ENCODE measurements around the gene PPT1.

PPT1 gene

DNA sequence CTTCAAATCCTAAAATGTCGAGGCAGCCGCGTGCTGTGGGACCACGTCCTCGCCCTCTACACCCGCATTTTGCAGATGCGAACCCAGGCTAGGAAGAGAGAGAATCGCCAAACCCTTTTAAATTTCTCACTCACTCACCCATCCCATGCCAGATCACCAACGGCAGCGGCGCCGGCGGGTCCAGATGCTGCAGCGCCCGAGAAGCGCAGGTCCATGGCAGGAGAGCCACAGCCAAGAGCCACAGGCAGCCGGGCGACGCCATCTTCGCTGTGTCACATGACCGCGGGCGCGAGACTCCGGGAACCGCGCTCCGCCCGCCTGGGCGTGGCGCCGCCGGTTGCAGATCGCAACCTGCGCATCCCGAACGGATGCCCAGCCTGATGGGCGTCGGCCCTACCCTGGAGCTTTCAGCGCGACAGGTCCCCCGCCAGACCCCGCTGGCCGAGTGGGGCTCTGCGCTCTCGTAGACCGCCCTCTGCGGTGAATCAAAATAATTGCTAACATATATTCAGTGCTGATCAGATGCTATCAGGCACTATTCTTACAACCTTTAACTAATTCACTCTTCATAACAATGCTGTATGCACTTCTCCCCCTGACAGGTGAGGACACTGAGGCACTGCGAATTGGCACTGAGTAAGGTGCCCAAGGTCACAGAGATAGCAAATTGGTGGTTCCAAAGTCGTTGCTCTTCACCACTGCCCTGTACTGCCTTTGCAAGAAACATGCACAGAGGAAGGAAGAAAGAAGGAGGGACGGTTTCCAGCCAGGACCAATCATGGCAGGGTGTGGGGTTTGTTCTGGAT is at the start of gene PPT1:
Gene PPT1 (minus strand): TSS at position 276 of the 806 bp plus-strand sequence. CDS start 14 bp downstream, at position 262.
- DNase-seq (ENCODE audit: low read depth): peak; percentile 69

DNA sequence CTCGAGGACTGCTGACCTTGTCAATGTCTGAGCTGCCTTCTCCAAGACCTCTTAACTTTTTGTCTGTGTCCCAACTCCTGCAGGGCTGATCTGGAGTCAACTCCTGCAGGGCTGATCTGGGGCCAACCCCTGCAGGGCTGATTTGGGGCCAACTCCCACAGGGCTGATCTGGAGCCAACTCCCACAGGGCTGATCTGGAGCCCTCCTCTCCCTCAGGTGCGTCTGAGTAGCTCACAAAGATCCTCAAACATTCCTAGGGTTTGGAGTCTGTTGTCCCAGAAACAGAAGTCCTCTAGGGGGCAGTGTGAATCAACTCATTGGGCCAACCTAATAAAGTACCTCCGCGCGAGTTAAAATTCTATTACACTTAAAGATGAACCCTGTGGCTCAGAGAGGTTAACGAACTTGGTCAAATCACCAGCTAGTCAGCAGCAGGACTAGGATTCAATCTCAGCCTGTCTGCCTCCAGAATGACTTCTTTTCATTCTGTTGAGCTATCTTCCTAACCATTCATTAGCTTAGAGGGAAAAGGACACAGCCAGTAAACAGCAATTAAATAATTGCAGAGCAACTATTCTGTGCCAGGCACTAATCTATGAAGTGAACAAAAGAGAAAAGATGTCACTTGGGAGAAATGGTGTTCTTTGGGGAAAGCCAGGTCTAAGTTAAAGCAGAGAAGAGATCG is 47.0 kb upstream of the PPT1 start:
- peak; percentile 9 for DNase-seq (ENCODE audit: low read depth)

DNA sequence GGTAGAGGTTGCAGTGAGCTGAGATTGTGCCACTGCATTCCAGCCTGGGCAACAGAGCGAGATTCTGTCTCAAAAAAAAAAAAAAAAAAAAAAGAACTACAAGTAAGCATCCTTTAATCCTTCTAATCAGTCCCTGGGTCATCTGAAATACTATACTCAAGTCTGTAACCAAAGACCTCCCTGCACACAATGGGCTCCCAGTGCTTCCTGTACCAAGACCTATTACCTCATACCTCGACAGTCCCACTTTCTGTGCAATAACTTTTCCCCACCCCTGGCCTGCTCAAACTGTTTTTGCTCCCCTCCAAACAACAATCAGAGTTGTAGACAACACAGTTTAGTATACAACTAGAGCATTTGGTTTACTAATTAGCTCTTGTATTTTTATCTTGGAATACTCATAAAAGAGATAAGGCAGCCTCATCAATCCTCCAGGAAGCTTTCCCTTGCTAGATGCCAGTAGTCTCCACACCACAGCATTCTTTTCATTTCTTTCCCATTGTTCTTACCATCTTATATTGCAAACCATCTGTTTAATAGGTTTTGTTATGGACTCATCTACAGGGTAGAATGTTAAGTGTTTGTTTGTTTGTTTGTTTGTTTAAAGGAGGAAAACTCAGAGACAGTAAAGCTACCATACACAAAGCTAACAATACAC is 45.0 kb upstream of the PPT1 start:
- DNase-seq (ENCODE audit: low read depth): no peak

DNA sequence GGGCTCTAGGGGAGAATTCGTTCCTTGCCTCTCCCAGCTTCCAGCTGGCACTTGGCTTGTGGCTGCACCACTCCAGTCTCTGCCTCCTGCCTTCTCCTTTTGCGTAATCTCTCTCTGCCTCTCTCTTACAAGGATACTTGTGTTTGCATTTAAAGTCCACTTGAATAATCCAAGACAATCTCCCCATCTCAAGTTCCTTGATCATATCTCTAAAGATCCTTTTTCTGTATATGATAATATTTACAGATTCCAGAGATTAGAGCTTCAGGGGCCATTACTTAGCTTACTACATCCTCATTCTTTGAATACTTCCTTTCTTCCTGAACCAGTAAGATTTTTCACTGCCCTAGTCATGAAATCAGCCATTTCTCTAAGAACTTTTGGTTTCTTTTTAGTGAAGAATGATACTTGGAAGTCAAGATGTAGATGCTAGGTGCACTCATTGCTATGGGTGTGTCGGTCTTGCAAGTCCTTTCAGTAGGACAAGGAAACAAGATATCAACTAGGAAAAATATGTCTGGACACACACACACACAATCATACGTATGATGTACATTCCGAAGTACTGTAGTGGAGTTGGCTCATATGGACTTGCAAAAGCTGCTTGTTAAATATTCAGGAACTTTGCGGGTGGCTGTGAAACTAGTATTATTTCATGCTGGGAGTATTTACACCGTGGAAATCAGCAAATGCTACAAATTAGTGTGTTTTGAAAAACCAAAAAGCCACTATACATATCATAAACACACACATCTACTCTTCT is 43.3 kb upstream of the PPT1 start:
- no peak for DNase-seq (ENCODE audit: low read depth)

DNA sequence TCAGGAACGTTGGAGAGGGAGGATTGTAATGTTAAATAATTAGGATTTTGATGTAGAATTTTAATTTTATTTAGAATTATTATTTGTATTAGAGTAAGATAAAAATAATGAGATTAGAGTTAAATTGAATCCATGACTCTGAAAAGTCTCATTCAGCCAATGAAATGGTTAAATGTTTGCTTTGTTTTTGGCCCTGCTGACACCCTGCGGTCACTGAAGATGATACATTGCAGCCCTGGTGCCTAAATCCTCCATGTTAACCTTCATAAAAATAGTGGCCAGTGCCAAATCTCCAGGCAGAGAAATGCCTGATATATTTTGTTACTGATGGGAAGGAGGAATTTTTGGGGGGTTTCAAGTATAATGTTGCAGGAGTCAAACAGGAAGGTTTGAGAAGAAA is 36.8 kb upstream of the PPT1 start:
- DNase-seq (ENCODE audit: low read depth): no peak

DNA sequence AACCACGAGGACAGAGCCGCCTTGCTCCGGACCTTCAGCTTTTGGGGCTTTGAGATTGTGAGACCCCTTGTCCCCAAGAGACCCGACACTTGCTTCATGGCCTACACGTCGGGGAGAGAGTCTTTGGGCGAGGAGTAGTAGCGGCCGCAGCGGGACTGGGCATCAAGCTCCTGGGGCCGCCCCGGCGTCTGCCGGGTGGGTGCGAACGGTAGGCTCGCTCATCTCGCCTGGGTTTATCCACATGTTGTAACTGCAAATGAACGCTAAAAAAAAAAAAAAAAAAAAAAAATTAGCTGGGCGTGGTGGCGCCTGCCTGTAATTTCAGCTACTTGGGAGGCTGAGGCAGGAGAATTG is 36.2 kb upstream of the PPT1 start:
- no peak for DNase-seq (ENCODE audit: low read depth)

DNA sequence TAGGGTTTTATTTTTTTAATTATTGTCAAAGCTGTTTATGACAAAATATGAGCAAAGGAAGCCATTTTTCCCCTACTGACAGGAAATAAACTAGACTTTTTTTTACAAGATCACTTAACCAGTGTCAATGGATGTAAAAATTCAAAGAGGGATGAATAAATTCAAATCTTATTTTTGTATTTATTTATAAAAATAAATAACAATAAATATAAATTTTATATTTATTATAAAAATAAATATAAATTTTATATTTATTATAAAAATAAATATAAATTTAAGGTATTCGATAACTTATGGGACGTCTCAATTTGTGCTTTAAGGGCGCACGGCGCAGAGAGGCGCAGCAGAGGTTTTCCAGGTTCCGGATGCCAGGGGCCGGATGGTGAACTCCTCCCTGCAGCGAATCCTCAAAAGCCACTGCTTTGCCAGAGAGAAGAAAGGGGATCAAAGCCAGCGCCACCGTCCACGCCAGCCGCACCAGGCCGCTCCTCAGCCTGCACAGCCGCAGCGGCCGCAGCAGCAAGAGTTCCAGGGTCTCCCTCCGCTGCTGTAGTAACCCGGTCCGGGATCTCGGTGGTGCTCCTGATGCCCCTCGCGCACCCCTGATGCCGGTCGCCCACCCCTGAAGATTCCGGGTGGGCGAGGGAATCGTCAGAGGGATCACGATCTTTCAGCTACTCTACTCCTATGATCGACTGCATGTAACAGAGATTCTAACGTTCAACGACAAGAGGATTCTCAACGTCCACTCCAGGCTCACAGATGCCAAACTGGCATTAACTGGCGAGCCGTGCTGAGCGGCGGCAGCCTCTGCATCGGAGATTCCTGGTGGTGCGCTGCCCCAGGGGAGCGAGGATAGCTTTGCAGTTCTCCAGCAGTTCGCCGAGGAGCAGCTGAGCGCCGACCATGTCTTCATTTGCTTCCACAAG is 35.6 kb upstream of the PPT1 start:
- no peak for DNase-seq (ENCODE audit: low read depth)

DNA sequence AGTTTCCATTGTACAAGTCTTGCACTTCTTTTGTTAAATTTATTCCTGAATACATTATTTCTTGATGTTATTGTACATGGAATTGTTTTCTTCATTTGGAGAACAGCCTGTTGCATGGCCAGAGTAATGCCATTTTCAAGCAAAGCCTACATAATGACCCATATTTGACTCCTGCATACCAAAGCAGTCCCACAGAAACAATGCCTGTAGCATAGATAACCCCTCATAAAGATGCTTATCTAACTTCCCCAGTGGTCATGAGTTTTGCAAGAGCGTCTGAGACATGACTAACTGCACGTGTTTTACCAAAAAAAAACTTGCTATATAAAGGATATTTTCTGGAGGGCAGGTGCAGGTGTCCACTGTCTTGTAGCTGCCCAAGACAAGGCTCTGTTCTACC is 33.8 kb upstream of the PPT1 start:
- DNase-seq (ENCODE audit: low read depth): no peak

DNA sequence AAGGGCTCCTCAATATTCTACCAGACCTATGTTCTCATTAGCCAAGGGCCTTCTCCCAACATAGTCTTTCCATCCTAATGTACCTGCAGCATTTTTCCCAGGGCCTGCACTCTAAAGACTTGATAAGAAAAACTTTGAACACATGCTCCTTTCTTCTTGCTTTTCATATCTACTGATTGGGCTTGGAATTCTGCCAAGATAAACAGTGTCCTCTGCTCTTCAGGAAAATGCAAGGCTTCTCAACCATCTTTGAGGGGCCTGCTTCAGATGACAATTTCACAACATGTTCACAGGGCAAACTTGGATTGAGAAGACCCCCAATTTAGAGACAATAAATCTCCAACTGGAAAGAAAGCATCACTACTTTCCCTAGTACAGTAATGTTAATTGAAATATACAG is 25.8 kb upstream of the PPT1 start:
- no peak for DNase-seq (ENCODE audit: low read depth)

DNA sequence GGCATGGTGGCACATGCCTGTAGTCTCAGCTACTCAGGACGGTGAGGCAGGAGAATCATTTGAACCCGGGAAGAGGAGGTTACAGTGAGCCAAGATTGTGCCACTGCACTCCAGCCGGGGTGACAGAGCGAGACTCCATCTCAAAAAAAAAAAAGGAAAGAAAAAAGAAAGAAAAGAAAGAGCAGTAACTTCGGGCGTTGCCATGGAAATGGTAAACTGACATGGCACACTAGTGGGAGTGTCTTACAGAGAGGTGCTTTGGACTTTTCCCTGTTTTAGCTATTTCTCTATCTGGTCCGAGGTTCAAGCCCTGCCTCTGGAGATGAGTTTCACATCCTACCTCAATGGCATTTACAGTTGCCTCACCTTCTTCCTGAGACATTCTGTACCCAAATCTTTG is 23.1 kb upstream of the PPT1 start:
- no peak for DNase-seq (ENCODE audit: low read depth)

DNA sequence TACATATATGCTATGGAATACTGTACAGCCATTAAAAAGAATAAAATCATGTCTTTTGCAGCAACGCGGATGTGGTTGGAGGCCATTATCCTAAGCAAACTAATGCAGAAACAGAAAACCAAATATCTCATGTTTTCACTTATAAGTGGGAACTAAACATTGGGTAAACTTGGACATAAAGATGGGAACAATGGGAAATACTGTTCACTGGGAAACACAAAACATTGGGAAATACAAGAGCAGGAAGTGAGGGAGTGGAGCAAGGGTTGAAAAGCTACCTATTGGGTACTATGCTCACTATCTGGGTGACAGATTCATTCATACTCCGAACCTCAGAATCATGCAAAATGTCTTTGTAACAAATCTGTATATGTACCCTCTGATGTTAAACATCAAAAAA is 17.3 kb upstream of the PPT1 start:
- DNase-seq (ENCODE audit: low read depth): no peak

DNA sequence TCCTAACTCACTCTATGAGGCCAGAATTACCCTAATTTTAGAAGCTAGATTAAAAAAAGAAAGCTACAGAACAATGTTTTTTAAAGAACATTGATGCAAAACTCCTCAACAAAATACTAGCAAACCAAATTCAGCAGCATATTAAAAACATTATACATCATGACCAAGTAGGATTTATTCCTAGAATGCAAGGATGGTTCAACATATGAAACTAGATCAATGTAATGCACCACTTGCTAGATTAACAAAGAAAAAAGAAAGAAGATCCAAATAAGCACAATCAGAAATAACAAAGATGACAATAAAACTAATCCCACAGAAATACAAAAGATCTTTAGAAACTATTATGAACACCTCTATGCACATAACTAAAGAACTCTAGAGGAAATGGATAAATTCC is 13.3 kb upstream of the PPT1 start:
- no peak for DNase-seq (ENCODE audit: low read depth)

DNA sequence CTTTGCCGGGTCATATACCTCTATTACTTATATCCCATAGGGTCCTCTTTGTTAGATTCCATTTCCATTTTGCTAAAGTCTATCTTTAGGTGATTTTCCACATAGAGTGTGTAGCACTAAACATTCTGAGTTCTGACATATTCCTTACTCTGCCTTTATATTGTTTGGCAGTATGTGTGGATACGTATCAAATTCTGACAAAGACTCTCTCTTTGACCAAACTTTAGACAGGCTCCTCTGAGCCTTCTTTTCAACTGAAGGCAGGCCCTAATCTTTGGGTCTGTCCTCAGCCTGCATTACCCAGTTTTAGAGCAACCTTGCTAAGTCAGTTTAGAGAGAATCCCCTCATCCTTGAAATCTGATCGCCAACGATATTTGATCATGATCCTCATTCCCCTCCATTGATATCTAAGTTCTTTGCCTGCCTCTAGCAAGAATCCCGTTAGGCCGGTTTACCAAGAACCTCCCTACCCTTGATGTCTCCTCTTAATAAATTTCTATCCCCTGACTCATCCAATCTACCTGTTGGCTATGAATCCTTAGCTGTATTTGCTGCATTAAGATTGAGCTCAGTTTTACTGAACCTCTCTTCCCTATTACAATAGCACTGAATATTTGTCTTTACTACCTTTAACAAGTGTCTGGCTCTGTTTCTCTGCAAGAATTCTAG is 10.4 kb upstream of the PPT1 start:
- DNase-seq (ENCODE audit: low read depth): no peak

DNA sequence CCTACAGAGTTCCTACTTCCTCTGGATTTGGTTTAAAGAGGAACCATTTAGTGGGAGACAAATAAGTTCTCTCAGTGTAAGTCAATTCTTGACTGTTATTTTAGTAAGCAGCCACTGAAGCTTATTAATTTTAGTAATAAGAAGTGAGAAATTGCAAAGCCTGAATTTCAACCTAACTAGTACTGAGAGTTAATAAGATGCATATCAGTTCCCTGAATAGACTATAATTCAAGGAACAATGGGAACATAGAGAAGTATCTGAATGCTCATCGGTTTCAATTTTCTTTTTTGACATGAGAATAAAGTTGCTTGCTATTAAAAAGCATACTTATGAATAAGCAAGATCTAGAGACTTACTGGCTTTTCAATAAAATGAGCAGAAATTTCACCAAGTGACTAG is 8.0 kb upstream of the PPT1 start:
- DNase-seq (ENCODE audit: low read depth): no peak

DNA sequence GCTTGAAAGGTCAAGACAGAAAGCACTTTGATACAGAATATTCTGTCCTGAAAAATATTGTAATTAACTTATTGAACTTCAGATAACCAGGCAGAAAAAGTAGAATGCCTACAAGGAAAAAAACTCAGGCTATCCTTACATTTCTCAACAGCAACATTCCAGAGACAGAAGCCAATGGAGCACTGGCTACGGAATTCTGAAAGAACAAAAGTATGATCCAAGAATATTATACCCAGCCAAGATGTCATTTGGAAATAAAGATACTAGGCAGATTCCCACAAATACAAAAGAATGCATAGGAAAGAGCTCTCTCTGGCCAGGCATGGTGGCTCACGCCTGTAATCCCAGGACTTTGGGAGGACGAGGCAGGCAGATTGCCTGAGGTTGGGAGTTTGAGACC is 5.8 kb upstream of the PPT1 start:
- DNase-seq (ENCODE audit: low read depth): no peak

DNA sequence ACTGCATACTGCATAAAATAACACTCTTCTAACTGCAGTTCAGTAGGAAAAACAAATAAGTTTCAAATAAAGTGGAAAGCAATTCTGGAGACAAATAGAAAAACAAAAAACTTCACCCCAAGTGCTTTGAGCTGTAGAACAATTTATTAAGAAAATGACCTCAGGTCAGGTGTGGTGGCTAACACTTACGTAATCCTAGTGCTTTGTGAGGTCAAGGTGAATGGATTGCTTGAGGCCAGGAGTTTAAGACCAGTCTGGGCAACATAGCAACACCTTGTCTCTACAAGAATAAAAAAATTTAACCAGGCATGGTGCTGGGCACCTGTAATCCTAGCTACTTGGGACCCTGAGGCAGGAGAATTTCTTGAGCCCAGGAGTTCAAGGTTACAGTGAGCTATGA is 5.0 kb upstream of the PPT1 start:
- DNase-seq (ENCODE audit: low read depth): no peak

DNA sequence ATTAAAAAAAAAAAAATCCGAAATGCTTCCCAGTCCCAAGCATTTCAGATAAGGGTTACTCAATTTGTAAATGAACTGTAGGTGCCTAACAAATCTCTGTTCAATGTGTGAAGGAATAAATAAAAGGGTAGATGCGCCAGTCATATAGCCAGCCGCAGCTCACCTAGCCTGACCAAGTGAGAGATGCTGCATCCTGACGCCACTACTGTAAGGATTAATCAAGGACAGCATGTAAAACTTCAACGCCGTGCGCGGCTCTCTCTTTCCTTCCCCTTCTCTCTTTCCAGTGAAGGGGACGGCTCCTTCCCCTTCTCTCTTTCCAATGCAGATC is 441 bp downstream of the PPT1 start:
- no peak for DNase-seq (ENCODE audit: low read depth)

DNA sequence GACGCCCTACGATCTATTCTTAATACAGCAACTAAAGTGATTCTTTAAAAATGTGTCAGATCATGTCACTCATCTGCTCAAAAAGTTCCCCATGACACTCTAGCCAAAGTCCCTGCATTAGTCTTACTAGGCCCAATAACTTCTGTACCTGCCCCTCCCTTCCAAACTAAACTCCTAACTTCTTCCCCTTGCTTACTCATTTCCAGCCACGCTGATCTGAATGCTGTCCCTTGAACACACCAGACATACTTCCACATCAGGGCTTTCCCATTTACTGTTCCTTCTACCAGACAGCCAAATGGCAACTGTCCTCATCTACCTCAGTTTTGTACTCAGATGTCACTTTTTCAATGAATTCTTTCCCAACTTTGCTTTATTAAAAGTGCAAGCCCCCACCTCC is 1.2 kb downstream of the PPT1 start:
- no peak for DNase-seq (ENCODE audit: low read depth)

DNA sequence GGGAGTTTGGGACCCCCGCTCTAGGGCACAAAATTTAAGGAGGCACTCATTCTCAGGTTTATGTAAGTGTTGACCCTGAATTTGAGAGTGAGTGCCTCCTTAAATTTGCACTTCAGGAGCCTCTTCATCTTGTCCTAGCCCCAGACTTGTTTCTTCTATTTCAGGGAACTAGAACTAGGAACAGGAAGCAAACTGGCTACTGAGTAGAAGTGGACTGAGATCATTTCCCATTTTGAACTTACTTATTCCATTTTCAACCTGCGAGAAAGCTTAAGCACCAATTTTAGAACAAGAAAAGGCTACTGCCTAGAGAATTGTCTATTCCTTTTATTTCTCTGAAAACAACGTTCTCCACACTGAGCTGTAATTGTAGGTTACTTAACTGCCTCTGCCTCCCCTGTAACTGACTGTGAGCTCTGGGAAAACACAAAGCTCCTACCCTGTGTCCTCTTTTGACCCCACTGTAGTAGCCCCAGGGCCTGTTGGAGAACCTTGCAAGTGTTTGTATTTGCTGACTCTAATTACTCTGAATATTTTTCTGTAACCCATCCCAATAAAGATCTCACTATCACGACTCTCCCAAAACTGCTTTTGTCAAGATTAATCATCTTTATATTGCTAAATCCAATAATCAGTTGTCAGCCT is 2.5 kb downstream of the PPT1 start:
- no peak for DNase-seq (ENCODE audit: low read depth)

Data from activated T-helper 9 cell treated with anti-CD3 and anti-CD28 coated beads, Interleukin-2, amount 50 U/mL, for 16 hours (primary cell).